Measurements from ENCODE around the gene DCDC2.
"Not testable (repeated sequence)": the region's sequence is repeated elsewhere in the genome, so short reads cannot be mapped to it uniquely, and the experiment has no call there.

DCDC2 gene

DNA sequence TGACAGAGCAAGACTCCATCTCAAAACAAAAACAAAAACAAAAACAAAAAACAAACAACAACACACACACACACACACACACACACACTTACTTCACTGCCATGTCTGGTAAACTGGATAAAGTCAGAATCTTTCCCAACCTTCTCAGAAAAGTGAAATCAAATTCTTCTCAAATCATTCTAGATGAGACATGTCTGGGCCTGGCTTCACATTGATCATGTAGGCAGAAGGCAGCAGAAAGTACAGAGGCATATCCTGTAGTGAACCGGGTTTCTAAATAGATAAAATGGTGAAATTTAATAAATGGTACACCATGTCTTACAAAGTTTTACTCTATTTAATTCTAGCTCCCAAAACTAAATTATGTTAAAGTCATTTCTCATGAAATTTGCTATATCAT, 30.0 kb upstream of the DCDC2 start:
- DNase-seq (ENCODE audit: low read depth): no peak
- TF ChIP-seq, protein P1, sequence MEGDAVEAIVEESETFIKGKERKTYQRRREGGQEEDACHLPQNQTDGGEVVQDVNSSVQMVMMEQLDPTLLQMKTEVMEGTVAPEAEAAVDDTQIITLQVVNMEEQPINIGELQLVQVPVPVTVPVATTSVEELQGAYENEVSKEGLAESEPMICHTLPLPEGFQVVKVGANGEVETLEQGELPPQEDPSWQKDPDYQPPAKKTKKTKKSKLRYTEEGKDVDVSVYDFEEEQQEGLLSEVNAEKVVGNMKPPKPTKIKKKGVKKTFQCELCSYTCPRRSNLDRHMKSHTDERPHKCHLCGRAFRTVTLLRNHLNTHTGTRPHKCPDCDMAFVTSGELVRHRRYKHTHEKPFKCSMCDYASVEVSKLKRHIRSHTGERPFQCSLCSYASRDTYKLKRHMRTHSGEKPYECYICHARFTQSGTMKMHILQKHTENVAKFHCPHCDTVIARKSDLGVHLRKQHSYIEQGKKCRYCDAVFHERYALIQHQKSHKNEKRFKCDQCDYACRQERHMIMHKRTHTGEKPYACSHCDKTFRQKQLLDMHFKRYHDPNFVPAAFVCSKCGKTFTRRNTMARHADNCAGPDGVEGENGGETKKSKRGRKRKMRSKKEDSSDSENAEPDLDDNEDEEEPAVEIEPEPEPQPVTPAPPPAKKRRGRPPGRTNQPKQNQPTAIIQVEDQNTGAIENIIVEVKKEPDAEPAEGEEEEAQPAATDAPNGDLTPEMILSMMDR (IDR thresholded peaks at IDR 0.05; ENCODE audit: control insufficient read depth, extremely low read depth, insufficient read depth): no peak
- H3K4me3 ChIP-seq (ENCODE audit: low read depth, low read length): no peak overlapping the region

DNA sequence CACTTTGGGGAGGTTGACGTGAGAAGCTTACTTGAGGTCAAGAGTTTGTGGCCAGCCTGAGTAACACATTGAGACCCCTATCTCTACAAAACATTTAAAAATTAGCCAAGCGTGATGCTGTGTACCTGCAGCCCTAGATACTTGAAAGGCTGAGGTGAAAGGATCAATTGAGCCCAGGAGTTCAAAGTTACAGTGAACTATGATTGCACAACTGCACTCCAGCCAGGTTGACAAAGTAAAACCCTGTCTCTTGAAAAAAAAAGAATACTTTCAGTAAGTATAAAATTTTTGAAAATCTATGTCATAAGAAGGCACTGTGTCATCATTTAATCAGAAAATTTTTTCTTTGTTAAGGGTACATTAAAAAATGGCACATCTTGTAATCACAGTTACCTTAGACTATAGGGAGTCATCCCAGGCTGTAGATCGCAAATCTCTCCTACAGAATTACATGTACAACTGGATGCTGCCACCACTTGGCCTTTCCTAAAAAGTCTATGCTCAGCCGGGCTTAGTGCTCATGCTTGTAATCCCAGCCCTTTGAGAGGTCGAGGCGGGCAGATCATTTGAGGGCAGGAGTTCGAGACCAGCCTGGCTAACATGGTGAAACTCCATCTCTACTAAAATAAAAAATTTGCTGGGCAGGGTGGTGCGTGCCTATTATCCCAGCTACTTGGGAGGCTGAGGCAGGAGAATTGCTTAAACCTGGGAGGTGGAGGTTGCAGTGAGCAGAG, 27.8 kb upstream of the DCDC2 start:
- TF ChIP-seq, protein P1 (IDR thresholded peaks at IDR 0.05; ENCODE audit: control insufficient read depth, extremely low read depth, insufficient read depth): no peak
- no peak overlapping the region for H3K4me3 ChIP-seq (ENCODE audit: low read depth, low read length)
- DNase-seq (ENCODE audit: low read depth): no peak

DNA sequence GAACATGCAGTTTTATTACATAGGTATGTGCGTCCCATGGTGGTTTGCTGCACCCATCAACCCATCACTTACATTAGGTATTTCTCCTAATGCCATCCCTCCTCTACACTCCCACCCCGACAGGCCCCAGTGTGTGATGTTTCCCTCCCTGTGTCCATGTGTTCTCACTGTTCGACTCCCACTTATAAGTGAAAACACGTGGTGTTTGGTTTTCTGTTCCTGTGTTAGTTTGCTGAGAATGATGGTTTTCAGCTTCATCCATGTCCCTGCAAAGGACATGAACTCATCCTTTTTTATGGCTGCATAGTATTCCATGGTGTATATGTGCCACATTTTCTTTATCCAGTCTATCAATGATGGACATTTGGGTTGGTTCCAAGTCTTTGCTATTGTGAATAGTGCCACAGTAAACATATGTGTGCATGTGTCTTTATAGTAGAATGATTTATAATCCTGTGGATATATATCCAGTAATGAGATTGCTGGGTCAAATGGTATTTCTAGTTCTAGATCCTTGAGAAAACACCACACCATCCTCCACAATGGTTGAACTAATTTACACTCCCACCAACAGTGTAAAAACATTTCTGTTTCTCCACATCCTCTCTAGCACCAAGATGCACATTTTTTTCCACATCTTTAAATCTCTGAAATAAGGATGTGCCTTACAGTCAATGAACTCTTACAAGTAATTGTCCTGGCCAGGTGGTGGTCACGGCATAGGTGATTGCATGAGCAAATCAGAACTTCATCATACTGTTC, 26.7 kb upstream of the DCDC2 start:
- not testable (repeated sequence) for H3K4me3 ChIP-seq (ENCODE audit: low read depth, low read length); DNase-seq (ENCODE audit: low read depth)

GRCh38 chr6:24382891-24383494, 25.1 kb upstream of the DCDC2 start:
- not testable (repeated sequence) for H3K4me3 ChIP-seq (ENCODE audit: low read depth, low read length); DNase-seq (ENCODE audit: low read depth)

DNA sequence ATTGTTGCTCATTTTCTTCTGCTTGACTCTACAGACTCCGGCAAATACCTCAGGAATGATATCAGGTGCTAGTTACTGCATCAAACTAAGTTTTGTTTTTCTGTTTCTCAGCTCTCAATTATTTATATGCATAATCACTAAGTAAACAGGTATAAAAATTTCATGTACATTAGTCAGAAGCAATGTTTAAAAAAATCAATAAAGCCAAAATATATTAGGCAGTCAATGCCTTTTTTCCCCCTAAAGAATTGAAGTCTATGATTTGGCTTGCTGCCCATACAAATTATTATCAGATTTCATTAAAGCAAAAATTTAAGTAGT, 24.3 kb upstream of the DCDC2 start:
- DNase-seq (ENCODE audit: low read depth): no peak
- H3K4me3 ChIP-seq (ENCODE audit: low read depth, low read length): no peak overlapping the region
- TF ChIP-seq, protein P1 (IDR thresholded peaks at IDR 0.05; ENCODE audit: control insufficient read depth, extremely low read depth, insufficient read depth): no peak

GRCh38 chr6:24381476-24382219, 23.8 kb upstream of the DCDC2 start:
- no peak for DNase-seq (ENCODE audit: low read depth)
- no peak overlapping the region for H3K4me3 ChIP-seq (ENCODE audit: low read depth, low read length)
- TF ChIP-seq, protein P1 (IDR thresholded peaks at IDR 0.05; ENCODE audit: control insufficient read depth, extremely low read depth, insufficient read depth): no peak

- H3K4me3 ChIP-seq (ENCODE audit: low read depth, low read length): no peak overlapping the region
- TF ChIP-seq, protein P1 (IDR thresholded peaks at IDR 0.05; ENCODE audit: control insufficient read depth, extremely low read depth, insufficient read depth): no peak
- DNase-seq (ENCODE audit: low read depth): no peak
Observed at GRCh38 chr6:24378473-24379097, 20.7 kb upstream of the DCDC2 start.

All from LNCaP clone FGC (cell line).